ENCODE results near the gene CTU2.
A peak's percentile ranks its signal among the peaks of the same experiment; 100 is the strongest.

The CTU2 gene

DNA sequence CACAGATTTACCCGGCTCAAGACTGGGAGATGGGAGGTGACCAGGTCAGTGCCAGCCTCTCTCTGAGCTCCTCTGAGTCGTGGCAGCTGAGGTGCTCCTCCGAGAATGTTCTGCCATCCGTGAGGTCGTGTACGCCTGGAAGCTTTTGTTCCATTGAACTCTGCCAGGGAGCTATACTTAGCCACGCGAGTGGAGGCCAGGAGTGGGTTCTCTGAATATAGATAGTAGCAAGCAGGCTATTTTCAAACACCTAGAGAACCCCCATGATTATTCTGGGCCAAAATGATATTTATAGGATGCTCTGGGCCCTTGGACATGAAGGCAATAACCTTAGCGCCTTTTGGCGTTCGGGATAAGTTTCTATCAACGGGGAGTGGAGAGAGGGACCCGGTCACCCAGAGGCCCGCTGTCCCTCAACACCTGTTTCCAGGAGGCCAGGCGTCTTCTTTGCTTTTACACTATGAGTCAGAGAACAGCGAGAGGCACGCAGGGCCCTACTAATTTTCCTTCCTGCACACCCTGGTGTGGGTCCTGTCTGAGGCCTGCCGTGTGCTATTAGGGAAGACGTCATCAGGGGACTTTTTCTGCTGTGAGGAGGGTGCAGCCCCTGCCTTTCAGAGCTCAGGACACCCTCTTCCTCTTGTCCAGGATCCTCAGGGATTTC lies 32.5 kb upstream of the CTU2 start:
- Mint-ChIP-seq H3K36me3 (ENCODE audit: low read depth) (no peaks in the 10 kb centered on the region), H3K9me3 (no peaks in the 10 kb centered on the region), H3K4me3 (no peak overlapping the region), H3K4me1 (ENCODE audit: low read depth) (no peaks in the 10 kb centered on the region), H3K27ac (no peak overlapping the region), H3K27me3 (no peaks in the 10 kb centered on the region)

DNA sequence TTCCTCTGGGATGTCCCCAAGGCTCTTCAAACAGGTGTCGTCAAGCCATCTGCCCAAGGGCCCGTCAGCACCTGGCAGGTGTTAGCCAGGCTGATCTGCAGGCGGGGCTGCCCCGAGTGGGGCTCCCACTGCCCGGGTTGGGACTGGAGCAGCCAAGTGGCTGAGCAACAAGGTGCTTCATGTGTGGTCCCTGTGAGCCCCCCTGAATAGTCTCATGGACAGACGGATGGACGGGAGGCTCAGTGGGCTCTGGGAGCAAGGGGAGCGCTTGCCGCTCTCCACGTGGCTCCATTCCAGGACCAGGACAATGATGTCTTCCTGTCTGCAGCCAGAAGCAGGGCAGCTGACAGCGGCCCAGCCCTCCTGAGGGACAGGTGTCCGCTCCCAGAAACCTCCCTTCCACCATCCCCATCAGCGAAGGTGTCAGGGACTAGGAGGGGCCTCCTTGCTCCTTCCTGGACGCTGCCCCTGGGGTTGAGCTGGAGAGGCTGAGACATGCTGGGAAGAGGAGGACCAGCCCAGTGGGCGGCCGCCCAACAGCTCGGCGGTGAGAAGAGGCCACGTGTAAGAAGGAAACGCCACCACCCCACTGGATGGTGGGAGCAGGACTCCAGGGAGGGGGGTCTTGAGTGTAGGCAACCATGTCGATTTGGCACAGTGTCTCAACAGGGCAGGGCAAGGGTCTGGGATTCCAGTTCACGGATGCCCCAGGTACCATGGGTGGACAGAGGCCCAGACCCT lies 29.6 kb upstream of the CTU2 start:
- H3K36me3 Mint-ChIP-seq (ENCODE audit: low read depth), result no peaks in the 10 kb centered on the region
- no peak overlapping the region for H3K4me3 Mint-ChIP-seq
- no peak overlapping the region for H3K27ac Mint-ChIP-seq

GRCh38 chr16:88677721-88678120 lies 28.6 kb upstream of the CTU2 start:
- Mint-ChIP-seq H3K27ac (no peak overlapping the region), H3K36me3 (ENCODE audit: low read depth) (no peaks in the 10 kb centered on the region), H3K27me3 (no peaks in the 10 kb centered on the region), H3K9me3 (no peaks in the 10 kb centered on the region), H3K4me1 (ENCODE audit: low read depth) (peaks cover 19% of the 10 kb centered on the region), H3K4me3 (no peak overlapping the region)

More for the DNA sequence above, 29.6 kb upstream of the CTU2 start:
- no peaks in the 10 kb centered on the region for H3K27me3 Mint-ChIP-seq
- H3K9me3 Mint-ChIP-seq, result no peaks in the 10 kb centered on the region
- H3K4me1 Mint-ChIP-seq (ENCODE audit: low read depth), result peaks cover 9% of the 10 kb centered on the region

- Mint-ChIP-seq H3K27ac (no peak overlapping the region), H3K4me1 (ENCODE audit: low read depth) (peaks cover 19% of the 10 kb centered on the region), H3K4me3 (no peak overlapping the region), H3K36me3 (ENCODE audit: low read depth) (no peaks in the 10 kb centered on the region), H3K9me3 (no peaks in the 10 kb centered on the region), H3K27me3 (no peaks in the 10 kb centered on the region)
Observed at GRCh38 chr16:88678224-88678979, 27.9 kb upstream of the CTU2 start.

- H3K36me3 Mint-ChIP-seq (ENCODE audit: low read depth), result no peaks in the 10 kb centered on the region
- H3K9me3 Mint-ChIP-seq, result no peaks in the 10 kb centered on the region
- H3K4me3 Mint-ChIP-seq, result no peak overlapping the region
- no peaks in the 10 kb centered on the region for H3K27me3 Mint-ChIP-seq
- peaks cover 33% of the 10 kb centered on the region for H3K4me1 Mint-ChIP-seq (ENCODE audit: low read depth)
- peak overlapping the region; percentile 67 for H3K27ac Mint-ChIP-seq
Observed at GRCh38 chr16:88680554-88681083, 25.7 kb upstream of the CTU2 start.

- Mint-ChIP-seq H3K27me3 (no peaks in the 10 kb centered on the region), H3K4me3 (peak overlapping the region; percentile 54), H3K36me3 (ENCODE audit: low read depth) (no peaks in the 10 kb centered on the region), H3K4me1 (ENCODE audit: low read depth) (peaks cover 33% of the 10 kb centered on the region), H3K9me3 (no peaks in the 10 kb centered on the region), H3K27ac (peak overlapping the region; percentile 89)
Observed at GRCh38 chr16:88681084-88681680, 25.1 kb upstream of the CTU2 start.

- H3K36me3 Mint-ChIP-seq (ENCODE audit: low read depth), result no peaks in the 10 kb centered on the region
- H3K9me3 Mint-ChIP-seq, result no peaks in the 10 kb centered on the region
- peaks cover 33% of the 10 kb centered on the region for H3K4me1 Mint-ChIP-seq (ENCODE audit: low read depth)
- H3K27ac Mint-ChIP-seq, result peak overlapping the region; percentile 89
- H3K4me3 Mint-ChIP-seq, result peak overlapping the region; percentile 54
- H3K27me3 Mint-ChIP-seq, result no peaks in the 10 kb centered on the region
Observed at GRCh38 chr16:88681709-88682451, 24.4 kb upstream of the CTU2 start.

DNA sequence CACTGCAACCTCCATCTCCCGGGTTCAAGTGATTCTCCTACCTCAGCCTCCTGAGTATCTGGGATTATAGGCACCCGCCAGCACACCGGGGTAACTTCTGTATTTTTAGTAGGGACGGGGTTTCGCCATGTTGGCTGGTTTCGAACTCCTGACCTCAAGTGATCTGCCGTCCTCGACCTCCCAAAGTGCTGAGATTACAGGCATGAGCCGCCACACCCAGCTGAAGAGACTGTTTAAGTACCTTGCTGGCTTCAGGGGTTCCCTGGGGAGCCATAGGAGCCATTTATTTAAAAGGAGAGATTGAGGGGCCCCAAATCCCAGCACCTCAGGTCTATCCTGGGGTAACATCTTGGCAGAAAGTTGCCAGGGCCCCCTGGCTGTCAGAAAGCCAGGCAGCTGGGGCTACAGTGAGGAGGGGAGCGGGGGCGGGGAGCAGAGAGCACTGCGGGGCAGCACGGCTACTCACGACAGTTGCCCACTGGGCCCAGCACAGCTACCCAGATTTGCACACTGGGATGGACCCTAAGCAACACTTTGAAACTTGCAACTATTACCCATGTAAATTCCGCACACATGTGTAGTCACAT lies 21.6 kb upstream of the CTU2 start:
- no peaks in the 10 kb centered on the region for H3K9me3 Mint-ChIP-seq
- H3K4me1 Mint-ChIP-seq (ENCODE audit: low read depth), result peaks cover 33% of the 10 kb centered on the region
- peak overlapping the region; percentile 72 for H3K4me3 Mint-ChIP-seq
- no peaks in the 10 kb centered on the region for H3K27me3 Mint-ChIP-seq
- no peaks in the 10 kb centered on the region for H3K36me3 Mint-ChIP-seq (ENCODE audit: low read depth)
- no peak overlapping the region for H3K27ac Mint-ChIP-seq

DNA sequence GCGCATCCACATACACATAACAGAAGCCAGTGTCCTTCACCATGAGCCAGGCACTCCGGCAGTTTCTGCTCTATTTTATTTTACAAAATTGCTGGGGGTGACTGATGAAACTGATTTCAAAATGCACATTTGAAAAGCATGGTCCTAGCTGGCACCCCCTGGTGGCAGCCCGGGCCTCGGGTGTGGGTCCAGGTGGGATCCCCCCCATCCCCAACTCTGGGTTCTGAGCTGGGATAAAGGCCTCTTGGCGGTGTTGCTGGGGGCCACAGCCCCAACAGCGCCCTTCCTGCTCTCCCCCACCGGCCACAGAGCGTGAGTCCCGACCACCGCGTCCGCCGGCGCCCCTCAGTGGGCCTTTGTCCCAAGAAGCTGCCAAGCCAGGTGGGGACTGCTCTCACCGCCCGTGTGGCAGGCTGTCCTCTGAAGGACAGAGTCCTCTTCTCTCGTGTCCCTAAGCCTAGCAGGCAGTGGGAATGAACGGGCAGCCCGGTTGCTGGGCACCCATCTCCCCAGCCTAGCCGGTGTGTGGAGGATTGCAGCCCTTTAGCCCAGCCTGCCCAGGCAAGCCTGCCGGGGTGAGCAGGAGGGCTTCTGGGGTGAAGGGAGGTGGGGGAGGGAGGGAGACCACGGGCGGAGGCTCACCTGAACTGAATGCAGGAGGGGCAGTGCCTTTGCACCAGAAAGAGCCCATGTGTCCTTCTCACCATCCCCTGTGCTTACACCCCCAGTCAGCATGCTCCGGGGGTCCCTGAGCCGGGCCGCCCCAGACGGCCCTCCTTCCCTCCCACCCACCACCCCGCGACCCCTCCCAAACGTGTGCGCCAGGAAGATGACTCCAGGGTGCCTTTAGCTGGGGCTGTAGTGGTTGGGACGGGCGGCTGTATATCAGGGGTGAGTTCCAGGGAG lies 20.9 kb upstream of the CTU2 start:
- Mint-ChIP-seq H3K36me3 (ENCODE audit: low read depth) (no peaks in the 10 kb centered on the region), H3K9me3 (no peaks in the 10 kb centered on the region), H3K4me3 (peak overlapping the region; percentile 72), H3K27me3 (no peaks in the 10 kb centered on the region), H3K4me1 (ENCODE audit: low read depth) (peaks cover 34% of the 10 kb centered on the region), H3K27ac (no peak overlapping the region)

GRCh38 chr16:88686062-88686438 lies 20.3 kb upstream of the CTU2 start:
- Mint-ChIP-seq H3K4me1 (ENCODE audit: low read depth) (peaks cover 37% of the 10 kb centered on the region), H3K27ac (no peak overlapping the region), H3K4me3 (peak overlapping the region; percentile 72)

GRCh38 chr16:88686439-88687253 lies 19.7 kb upstream of the CTU2 start, which contains the start of gene SNAI3:
SNAI3 (minus strand) TSS chr16:88686507; CDS start chr16:88686406, 101 bp downstream.
- Mint-ChIP-seq H3K27me3 (no peaks in the 10 kb centered on the region), H3K27ac (no peak within 1 kb of the TSS), H3K4me1 (ENCODE audit: low read depth) (peaks cover 36% of the 10 kb centered on the region), H3K36me3 (ENCODE audit: low read depth) (no peaks in the 10 kb centered on the region), H3K9me3 (no peaks in the 10 kb centered on the region), H3K4me3 (peak within 1 kb of the TSS; percentile 72)

More at GRCh38 chr16:88686062-88686438, 20.3 kb upstream of the CTU2 start:
- no peaks in the 10 kb centered on the region for H3K36me3 Mint-ChIP-seq (ENCODE audit: low read depth)
- H3K27me3 Mint-ChIP-seq, result no peaks in the 10 kb centered on the region
- no peaks in the 10 kb centered on the region for H3K9me3 Mint-ChIP-seq

GRCh38 chr16:88687254-88687576 lies 19.1 kb upstream of the CTU2 start:
- no peaks in the 10 kb centered on the region for H3K9me3 Mint-ChIP-seq
- H3K36me3 Mint-ChIP-seq (ENCODE audit: low read depth), result no peaks in the 10 kb centered on the region
- no peak overlapping the region for H3K4me3 Mint-ChIP-seq
- no peak overlapping the region for H3K27ac Mint-ChIP-seq
- H3K27me3 Mint-ChIP-seq, result no peaks in the 10 kb centered on the region
- peaks cover 36% of the 10 kb centered on the region for H3K4me1 Mint-ChIP-seq (ENCODE audit: low read depth)

DNA sequence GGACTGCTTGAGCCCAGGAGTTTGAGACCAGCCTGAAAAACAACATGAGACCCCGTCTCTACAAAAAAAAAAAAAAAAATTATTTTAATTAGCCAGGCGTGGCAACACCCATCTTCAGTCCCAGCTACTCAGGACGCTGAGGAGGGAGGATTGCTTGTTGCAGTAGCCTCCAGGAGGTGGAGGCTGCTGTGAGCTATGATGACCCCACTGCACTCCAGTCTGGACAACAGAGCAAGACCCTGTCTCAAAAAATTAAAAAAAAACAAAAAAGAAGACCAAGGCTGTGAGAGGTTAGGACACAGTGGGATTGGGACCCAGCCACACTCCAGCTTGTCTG lies 18.7 kb upstream of the CTU2 start:
- Mint-ChIP-seq H3K27me3 (no peaks in the 10 kb centered on the region), H3K4me1 (ENCODE audit: low read depth) (peaks cover 36% of the 10 kb centered on the region), H3K4me3 (no peak overlapping the region), H3K27ac (no peak overlapping the region), H3K36me3 (ENCODE audit: low read depth) (no peaks in the 10 kb centered on the region), H3K9me3 (no peaks in the 10 kb centered on the region)

All from stimulated activated naive CD8-positive, alpha-beta T cell treated with anti-CD3 and anti-CD28 coated beads, Interleukin-15, Interleukin-2, amounts not matched to agents 100 ng/mL and 50 ng/mL, for 24 hours (primary cell).